NT2/D1 (cell line): ENCODE results near the gene LEAP2.

Experiments used
- DNase-seq: peaks from one replicate; pipeline ENCODE4 v3.0.0-alpha.2; 2011; ENCODE audit warnings: low read depth, low spot score
- H3K27me3 ChIP-seq: 2 replicates; pipeline ENCODE4 v1.6.0; 2011; ENCODE audit warnings: mild to moderate bottlenecking; ENCODE audit not compliant: insufficient read length, insufficient read depth
- H3K36me3 ChIP-seq: 2 replicates; pipeline ENCODE4 v1.6.1; 2011; ENCODE audit warnings: mild to moderate bottlenecking, low read length, mixed read lengths; ENCODE audit not compliant: insufficient read depth, insufficient read length
- H3K4me1 ChIP-seq: 2 replicates; pipeline ENCODE4 v1.5.1; 2011; ENCODE audit not compliant: insufficient read depth, insufficient read length
- H3K4me3 ChIP-seq: 2 replicates; pipeline ENCODE4 v1.5.1; 2011; ENCODE audit warnings: low read depth; ENCODE audit not compliant: insufficient read length
- H3K9ac ChIP-seq: 2 replicates; pipeline ENCODE4 v1.6.0; 2011; ENCODE audit warnings: low read depth; ENCODE audit not compliant: insufficient read length
- H3K9me3 ChIP-seq: 2 replicates; pipeline ENCODE4 v1.5.1; 2011; ENCODE audit warnings: mild to moderate bottlenecking, low read length; ENCODE audit not compliant: insufficient read depth
- SUZ12 ChIP-seq: IDR thresholded peaks from 2 replicates; pipeline ENCODE4 v1.6.1; 2011; ENCODE audit not compliant: insufficient read length, insufficient read depth; ENCODE audit errors: extremely low read depth
- YY1 ChIP-seq: IDR thresholded peaks from 2 replicates; pipeline ENCODE4 v1.6.1; 2011; ENCODE audit not compliant: insufficient read length, insufficient read depth
- ZNF274 ChIP-seq: IDR thresholded peaks from 2 replicates; pipeline ENCODE4 v1.6.1; 2011; ENCODE audit warnings: mild to moderate bottlenecking, low read depth, low read length

The LEAP2 gene

GRCh38 chr5:132871459-132872284 lies 1.8 kb upstream of the LEAP2 start:
- no peak for DNase-seq
- H3K4me3 ChIP-seq: no peak overlapping the region
- H3K9me3 ChIP-seq: no peaks in the 10 kb centered on the region
- H3K36me3 ChIP-seq: peaks cover 49% of the 10 kb centered on the region
- no peaks in the 10 kb centered on the region for H3K4me1 ChIP-seq
- no peaks in the 10 kb centered on the region for H3K27me3 ChIP-seq
- TF ChIP-seq SUZ12: no peak
- TF ChIP-seq YY1: no peak
- TF ChIP-seq ZNF274: no peak
- no peak overlapping the region for H3K9ac ChIP-seq

- Histone ChIP-seq H3K27me3 (no peaks in the 10 kb centered on the region), H3K36me3 (peaks cover 48% of the 10 kb centered on the region), H3K9me3 (no peaks in the 10 kb centered on the region), H3K9ac (no peak overlapping the region), H3K4me1 (no peaks in the 10 kb centered on the region), H3K4me3 (no peak overlapping the region)
- TF ChIP-seq SUZ12 (no peak), ZNF274 (no peak), YY1 (no peak)
- DNase-seq: no peak
Observed at GRCh38 chr5:132872788-132873118, 715 bp upstream of the LEAP2 start.

GRCh38 chr5:132873930-132874271 lies 433 bp downstream of the LEAP2 start:
- TF ChIP-seq YY1: no peak
- no peak for TF ChIP-seq ZNF274
- TF ChIP-seq SUZ12: no peak
- Histone ChIP-seq H3K4me3 (no peak overlapping the region), H3K27me3 (no peaks in the 10 kb centered on the region), H3K9me3 (no peaks in the 10 kb centered on the region), H3K9ac (no peak overlapping the region), H3K36me3 (peaks cover 44% of the 10 kb centered on the region), H3K4me1 (no peaks in the 10 kb centered on the region)
- no peak for DNase-seq

- no peak overlapping the region for H3K4me3 ChIP-seq
- H3K9ac ChIP-seq: no peak overlapping the region
- peaks cover 47% of the 10 kb centered on the region for H3K36me3 ChIP-seq
- H3K4me1 ChIP-seq: no peaks in the 10 kb centered on the region
- H3K27me3 ChIP-seq: no peaks in the 10 kb centered on the region
- no peaks in the 10 kb centered on the region for H3K9me3 ChIP-seq
- no peak for DNase-seq
- TF ChIP-seq YY1 (no peak), SUZ12 (no peak), ZNF274 (no peak)
Observed at GRCh38 chr5:132876020-132876759, 2.7 kb downstream of the LEAP2 start.

- DNase-seq: no peak
- Histone ChIP-seq H3K9ac (no peak overlapping the region), H3K4me1 (no peaks in the 10 kb centered on the region), H3K4me3 (no peak overlapping the region), H3K27me3 (no peaks in the 10 kb centered on the region), H3K9me3 (no peaks in the 10 kb centered on the region), H3K36me3 (peaks cover 51% of the 10 kb centered on the region)
- no peak for TF ChIP-seq SUZ12
- no peak for TF ChIP-seq YY1
- no peak for TF ChIP-seq ZNF274
Observed at GRCh38 chr5:132877466-132877865, 4.0 kb downstream of the LEAP2 start.

GRCh38 chr5:132877938-132878337 lies 4.5 kb downstream of the LEAP2 start:
- no peak for DNase-seq
- Histone ChIP-seq H3K4me1 (no peaks in the 10 kb centered on the region), H3K9me3 (no peaks in the 10 kb centered on the region), H3K27me3 (no peaks in the 10 kb centered on the region), H3K9ac (no peak overlapping the region), H3K36me3 (peaks cover 54% of the 10 kb centered on the region), H3K4me3 (no peak overlapping the region)
- no peak for TF ChIP-seq ZNF274
- TF ChIP-seq SUZ12: no peak
- TF ChIP-seq YY1: no peak

- no peak for TF ChIP-seq ZNF274
- TF ChIP-seq YY1: no peak
- TF ChIP-seq SUZ12: no peak
- Histone ChIP-seq H3K9ac (no peak overlapping the region), H3K36me3 (peaks cover 67% of the 10 kb centered on the region), H3K27me3 (no peaks in the 10 kb centered on the region), H3K4me1 (peaks cover 3% of the 10 kb centered on the region), H3K9me3 (no peaks in the 10 kb centered on the region), H3K4me3 (no peak overlapping the region)
- no peak for DNase-seq
Observed at GRCh38 chr5:132883261-132883834, 9.9 kb downstream of the LEAP2 start.
